ENCODE data around the gene HSD17B8.
A peak's percentile ranks its signal among the peaks of the same experiment; 100 is the strongest.
"Not testable (repeated sequence)": the region's sequence is repeated elsewhere in the genome, so short reads cannot be mapped to it uniquely, and the experiment has no call there.

The HSD17B8 gene

DNA sequence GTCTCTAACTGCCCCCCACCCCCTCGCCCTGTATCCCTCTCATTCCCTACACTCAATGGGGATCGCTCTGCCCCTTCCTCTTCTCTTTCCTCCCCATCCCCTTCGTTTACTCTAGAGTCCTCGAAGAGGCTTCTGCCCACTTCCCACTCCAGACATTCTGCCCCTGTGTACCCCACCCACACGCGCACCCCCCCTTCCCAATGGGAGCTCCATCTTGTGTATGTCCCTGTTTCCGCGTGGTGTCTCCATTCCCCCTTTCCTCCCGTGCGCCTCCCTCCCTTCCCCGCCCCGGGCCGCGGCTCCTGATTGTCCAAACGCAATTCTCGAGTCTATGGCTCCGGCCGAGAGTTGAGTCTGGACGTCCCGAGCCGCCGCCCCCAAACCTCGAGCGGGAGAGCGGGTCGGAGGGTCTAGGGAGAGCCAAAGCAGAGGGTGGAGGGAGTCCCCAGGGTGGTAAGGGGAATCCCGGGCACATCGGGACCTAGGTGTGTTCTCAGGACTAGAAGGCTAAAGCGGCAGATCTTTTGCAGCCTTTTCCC lies 3.2 kb downstream of the HSD17B8 start:
- no peak for DNase-seq

DNA sequence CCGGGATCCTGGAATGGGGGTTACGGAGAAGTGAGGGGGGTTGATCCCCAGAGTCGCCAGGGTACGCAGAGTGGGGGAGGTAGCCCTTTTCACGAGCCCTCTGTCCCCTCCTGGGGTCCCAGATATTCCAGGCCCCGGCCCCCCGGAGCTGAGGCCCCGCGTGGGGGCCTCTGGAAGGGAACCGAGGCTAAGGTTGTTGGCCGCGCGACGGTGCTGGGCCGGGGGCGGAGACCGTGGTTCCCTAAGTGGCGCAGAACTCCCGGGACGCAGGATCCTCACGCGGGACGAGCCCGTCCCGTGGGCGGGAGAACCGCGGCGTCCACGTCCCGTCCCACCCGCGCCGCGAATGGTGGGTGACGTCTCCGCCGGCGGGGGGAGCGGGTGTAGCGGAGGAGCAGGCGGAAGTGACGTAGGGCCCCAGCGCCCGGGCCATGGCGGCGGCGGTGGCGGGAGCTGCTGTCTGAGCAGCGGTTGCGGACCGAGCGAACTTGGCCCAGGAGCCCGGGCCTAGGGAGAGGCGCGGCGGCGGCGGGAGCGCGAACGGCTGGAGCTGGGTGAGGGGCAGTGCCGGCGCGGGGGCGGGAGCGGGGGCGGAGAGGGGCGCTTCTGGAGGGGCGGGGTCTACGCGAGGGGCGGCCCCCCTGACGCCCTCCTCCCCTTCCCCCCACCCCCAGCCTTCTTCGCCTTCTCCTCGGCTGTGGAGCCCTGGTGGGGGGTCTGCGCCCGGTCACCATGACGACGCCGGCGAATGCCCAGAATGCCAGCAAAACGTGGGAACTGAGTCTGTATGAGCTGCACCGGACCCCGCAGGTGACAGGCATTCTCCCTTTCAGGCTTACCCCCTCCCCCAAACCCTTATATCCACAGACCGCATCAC lies 3.9 kb downstream of the HSD17B8 start, which contains the start of gene RING1:
TSS of gene RING1 (plus strand) at position 410 of the 877 bp plus-strand sequence. CDS start at position 733, 323 bp downstream.
- DNase-seq = peak; percentile 18

DNA sequence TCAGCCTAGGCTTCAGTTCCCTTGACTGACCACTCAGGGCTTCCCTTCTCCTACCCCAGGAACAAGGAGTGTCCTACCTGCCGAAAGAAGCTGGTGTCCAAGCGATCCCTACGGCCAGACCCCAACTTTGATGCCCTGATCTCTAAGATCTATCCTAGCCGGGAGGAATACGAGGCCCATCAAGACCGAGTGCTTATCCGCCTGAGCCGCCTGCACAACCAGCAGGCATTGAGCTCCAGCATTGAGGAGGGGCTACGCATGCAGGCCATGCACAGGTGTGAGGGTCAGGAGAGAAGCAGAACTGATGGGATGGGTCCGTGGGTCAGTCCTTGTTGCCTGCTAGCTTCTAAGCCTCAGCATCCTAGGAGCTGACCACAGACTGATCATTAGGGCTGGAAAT lies 5.4 kb downstream of the HSD17B8 start:
- DNase-seq = no peak

DNA sequence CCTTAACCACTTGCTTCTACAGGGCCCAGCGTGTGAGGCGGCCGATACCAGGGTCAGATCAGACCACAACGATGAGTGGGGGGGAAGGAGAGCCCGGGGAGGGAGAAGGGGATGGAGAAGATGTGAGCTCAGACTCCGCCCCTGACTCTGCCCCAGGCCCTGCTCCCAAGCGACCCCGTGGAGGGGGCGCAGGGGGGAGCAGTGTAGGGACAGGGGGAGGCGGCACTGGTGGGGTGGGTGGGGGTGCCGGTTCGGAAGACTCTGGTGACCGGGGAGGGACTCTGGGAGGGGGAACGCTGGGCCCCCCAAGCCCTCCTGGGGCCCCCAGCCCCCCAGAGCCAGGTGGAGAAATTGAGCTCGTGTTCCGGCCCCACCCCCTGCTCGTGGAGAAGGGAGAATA lies 6.7 kb downstream of the HSD17B8 start:
- no peak for DNase-seq

DNA sequence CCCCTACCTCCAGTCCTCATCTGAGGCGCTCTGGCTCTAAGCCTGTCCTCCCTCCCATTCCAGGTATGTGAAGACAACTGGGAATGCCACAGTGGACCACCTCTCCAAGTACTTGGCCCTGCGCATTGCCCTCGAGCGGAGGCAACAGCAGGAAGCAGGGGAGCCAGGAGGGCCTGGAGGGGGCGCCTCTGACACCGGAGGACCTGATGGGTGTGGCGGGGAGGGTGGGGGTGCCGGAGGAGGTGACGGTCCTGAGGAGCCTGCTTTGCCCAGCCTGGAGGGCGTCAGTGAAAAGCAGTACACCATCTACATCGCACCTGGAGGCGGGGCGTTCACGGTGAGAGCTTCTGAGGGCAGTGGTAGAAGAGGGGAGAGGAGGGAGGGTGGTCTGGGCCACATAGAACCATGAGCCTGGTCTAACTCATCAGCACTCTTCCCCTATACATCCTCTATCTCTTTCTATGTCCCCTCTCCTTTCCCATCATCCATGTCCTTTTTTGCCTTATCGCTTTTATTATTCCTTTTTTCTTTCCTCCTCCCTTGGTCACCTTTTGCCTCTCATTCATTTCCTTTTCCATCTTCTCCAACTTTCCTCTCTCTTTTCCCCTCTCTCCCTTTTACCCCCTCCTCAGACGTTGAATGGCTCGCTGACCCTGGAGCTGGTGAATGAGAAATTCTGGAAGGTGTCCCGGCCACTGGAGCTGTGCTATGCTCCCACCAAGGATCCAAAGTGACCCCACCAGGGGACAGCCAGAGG lies 7.4 kb downstream of the HSD17B8 start:
- DNase-seq = no peak

DNA sequence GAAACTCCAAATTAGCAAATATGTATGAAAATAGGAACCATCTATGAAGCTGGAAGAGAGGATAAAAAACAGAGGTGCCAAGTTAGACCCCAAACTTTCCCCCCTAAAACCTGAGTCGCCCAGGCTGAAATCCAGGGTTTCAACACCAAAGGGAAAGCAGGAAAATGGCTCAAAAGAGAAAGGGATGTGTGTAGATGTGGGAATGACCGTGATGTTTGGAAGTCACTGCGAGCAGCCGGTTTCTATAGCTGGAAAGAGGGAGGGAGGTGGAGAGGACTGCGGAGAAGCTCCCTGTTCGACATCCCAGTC lies 8.4 kb downstream of the HSD17B8 start:
- no peak for DNase-seq

DNA sequence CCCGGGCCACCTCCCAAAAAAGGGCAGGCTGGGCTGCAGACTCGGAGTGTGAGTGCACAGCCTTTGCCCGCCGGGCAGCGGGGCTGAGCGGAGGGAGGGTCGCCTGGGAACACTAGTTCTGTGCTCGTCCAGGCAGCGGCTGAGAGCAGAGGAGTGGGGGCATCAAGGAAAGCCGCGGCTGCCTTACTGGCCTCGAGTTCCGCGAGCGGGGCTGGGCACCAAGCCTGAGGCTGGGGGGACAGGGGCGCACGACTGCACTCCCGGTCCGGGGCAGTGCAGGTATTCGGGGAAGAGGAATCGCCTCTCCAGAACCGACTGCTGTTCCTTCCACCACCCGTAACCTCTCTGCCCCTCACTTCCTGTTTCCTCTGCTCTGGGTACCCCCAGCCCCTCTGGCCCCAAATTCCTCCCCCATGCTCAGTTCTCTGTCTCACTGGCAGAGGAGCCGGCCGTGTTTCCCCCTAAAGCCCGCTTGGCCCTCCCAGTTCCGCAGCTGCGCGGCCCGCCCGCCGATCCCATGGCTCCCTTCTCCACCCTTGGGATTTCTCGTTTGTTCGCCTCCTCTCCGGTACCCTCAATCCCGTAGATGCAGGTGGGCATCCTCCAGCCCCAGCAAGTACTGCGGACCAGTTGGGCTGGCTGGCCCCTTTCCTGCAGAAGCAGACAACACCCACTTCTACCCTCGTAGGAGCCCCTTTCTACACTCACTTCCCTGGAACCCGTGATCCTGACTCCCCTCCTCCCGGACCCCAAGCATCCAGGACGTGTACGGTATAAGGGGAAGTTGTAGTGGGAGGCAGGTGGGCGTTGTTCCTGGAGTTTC lies 8.9 kb downstream of the HSD17B8 start:
- DNase-seq = no peak

DNA sequence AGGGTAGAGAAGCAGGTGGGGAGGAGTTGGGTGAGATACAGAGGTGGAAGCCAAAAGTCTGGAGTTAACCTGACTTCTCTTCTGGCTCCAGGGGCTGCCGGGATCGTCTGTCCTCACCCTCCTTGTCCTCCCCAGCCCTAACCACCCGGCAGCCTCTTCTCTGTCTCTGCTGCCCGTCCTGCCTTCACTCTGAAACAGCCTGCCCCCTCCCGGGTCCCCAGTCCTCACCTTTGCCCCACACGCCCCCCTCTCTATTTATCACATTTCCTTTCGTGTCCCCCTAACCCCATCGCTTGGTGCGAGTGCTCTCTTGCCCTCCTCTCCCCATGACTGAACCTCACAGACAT lies 9.5 kb downstream of the HSD17B8 start:
- no peak for DNase-seq

DNA sequence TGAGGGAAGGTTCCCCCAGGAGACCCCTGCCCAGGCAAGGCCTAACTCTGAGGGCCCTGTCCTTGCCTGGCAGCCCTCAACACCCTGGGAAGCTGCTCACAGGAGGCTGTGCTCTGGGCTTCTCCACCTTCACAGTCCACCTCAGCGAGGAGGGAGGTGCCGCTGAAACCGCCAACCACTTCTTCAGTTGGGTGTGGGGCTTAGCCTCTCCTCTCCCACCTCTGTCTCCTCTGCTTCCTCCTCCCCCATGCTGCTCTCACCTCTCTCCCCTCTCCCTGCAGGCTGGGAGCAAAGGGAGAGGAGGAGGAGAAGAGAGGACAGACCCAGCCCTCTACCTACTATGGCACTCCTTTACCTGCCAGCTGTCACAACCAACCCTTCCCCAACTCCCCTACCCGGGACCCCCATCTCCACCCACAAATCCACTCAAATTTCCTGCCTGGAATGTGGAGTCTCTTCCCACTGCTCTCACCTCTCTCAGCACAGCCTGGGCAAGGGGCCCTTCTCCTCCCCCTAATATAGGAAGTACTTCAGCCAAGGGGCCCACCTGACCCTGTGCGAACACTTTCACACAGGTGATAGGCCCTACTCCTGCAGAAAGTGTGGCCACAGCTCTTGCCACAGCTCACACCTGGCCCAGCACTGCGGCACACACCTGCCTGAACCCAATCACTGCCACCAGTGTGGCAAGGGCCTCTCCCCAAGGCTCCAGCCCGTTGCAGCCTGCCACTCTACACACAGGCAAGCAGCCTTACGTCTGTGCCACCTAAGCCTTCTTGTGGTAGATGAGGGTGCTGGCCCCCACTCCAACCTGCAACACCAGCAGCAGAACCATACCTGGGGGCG lies 11.0 kb downstream of the HSD17B8 start:
- DNase-seq = no peak

DNA sequence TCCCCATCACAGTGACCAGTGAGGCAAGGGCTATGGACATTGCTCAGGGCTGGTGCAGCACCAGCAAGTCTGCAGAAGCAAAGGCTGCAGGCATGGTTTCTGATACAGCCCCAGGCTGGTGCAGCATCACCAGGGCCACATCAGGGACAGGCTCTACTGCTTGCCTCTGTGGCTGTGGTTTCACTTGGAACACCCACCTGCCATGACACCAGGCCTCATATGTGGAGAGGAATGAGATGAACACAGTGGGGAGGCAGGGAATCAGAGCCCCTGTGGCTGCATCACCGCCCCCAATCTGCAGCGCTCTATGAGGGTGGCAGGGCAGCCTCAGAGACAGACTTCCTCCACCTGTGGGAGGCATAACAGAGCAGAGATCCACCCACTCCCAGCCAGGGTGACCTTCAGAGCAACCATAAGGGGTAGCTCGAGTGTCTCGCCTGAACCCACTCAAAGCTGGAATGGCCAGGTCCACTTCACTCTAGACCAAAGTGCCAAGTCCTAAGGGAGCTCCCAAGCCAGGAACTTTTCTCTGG lies 11.7 kb downstream of the HSD17B8 start:
- no peak for DNase-seq

DNA sequence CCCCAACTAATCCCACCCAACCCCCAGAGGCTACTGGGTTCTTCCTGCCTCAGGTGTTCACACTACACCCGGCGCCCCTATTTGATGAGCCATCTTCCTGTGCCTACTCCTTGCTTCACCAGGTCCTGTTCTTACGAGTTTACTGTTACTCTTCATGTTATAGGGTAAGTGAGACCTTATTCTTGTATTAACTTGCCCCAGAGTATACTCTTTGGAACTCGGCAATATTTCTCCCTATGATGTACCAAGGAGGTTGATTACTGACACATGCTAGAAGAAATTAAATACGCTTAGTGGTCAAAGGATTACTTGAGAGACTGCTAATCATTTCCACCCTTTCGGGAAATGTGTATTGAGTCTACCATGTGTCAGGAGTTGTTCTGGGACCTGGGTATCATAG lies 12.8 kb downstream of the HSD17B8 start:
- DNase-seq = no peak

DNA sequence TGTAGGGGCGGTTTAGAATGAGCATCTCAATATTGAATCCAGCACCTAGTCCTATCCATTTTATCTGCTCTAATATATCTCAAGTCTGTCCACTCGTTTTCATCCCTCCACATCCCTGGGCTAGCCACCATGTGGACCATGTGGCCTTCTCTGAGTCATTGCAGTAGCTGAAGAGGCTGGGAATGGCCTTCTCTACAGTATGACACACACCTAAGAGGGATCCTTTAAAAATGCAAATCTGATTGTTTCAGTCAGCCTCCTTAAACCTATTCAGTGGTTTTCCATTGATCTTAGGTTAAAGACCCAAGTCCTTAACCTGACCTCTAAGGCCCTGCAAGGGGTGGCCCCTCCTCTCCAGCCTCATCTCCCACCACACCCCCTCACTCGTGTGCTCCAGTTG lies 13.2 kb downstream of the HSD17B8 start:
- no peak for DNase-seq

DNA sequence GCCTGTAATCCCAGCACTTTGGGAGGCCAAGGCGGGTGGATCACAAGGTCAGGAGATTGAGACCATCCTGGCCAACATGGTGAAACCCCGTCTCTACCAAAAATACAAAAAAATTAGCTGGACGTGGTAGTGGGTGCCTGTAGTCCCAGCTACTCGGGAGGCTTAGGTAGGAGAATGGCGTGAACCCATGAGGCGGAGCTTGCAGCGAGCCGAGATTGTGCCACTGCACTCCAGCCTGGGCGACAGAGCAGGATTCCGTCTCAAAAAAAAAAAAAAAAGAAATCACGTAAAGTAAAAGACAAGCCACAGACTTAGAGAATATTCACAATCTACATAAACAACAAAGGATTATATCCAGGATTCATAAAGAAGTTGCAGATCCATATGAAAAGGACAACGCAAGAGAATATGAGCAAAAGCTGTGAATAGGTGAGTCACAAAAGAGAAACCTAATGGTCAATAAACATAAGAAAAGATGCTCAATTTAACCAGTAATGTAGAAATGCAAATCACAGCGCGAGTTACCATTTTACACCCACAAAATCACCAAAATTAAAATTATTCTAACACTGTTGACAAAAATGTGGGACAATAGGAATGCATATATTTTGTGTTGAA lies 22.2 kb downstream of the HSD17B8 start:
- not testable (repeated sequence) for DNase-seq

DNA sequence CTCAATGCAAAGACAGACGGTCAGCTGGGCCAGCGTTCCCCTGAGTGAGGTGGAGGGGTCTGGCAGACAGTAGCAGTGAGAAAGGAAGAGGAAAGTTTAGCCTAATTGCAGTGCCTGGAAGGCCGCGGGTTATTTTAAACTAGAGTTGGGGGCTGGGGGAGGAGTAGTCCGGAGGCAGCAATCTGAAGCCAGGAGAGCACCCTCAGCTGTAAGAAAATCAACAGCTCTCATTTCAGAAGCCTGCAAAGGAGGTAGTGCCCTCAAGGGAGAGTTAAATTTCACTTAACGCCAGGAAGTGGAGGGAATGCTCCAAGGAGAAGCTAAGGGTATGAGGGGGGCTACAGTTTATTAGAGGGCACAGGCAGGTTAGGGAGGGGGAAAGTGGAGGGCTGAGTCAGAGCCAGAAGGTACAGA lies 30.8 kb downstream of the HSD17B8 start:
- DNase-seq = no peak

DNA sequence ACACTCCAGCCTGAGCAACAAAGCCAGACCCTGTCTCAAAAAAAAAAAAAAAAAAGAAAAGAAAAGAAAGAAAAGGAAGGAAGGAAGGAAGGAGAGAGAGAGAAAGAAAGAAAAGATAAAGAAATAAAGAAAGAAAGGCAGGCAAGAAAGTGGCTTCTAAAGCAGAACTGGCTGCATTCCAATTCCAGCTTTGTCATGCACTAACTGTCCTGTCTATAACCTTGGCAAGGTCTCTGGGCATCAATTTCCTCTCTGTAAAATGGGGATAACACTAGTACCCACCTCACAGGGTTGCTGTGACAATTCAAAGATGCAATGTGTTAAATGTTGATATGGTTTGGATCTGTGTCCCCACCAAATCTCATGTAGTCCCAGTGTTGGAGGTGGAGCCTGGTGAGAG lies 31.9 kb downstream of the HSD17B8 start:
- no peak for DNase-seq

DNA sequence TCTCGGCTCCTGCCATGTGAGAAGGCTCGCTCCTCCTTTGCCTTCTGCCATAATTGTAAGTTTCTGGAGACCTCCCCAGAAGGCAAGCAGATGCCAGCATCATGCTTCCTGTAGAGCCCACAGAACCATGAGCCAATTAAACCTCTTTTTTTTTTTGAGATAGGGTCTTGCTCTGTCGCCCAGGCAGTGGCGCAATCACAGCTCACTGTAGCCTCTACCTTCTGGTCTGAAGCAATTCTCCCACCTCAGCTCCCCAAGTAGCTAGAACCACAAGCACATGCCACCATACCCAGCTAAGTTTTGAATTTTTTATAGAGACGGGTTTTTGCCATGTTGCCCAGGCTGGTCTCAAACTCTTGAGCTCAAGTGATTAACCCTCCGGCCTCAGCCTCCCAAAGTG lies 32.4 kb downstream of the HSD17B8 start:
- no peak for DNase-seq

DNA sequence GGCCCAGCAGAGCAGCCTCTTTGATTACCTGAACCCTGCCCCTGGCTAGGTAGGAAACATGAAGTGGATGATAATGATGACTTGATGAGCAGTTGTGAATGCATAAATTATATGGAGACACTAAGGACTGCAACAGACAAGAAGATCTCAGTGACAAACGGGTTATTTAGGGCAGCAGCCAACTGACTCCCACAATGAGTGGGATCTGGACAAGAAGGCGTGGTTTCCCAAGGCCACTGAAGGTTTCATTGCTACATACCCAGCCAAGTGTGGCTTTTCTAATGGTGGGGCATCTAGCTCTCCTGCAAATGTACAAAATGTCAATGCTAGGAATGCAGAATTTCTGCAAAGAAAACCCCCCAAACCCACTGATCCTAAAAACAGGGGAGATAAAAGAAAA lies 33.3 kb downstream of the HSD17B8 start:
- DNase-seq = no peak

DNA sequence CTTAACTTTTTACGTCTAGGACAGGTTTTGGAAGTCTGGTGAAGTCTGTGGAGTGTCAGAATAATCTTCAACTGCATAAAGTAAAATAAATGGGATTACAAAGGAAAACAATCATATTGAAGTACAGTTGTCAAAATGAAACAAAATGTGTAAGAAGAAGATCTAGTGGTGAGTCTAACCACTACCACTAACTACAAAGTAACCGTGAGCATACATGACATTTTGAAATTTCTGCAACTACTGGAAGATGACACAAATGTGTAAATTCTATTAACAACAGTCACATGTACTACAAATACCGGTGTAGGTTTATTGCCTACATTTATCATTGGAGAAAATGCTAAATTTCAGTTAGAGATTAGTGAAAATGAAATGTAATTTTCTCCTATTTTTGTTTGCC lies 37.5 kb downstream of the HSD17B8 start:
- DNase-seq = no peak

DNA sequence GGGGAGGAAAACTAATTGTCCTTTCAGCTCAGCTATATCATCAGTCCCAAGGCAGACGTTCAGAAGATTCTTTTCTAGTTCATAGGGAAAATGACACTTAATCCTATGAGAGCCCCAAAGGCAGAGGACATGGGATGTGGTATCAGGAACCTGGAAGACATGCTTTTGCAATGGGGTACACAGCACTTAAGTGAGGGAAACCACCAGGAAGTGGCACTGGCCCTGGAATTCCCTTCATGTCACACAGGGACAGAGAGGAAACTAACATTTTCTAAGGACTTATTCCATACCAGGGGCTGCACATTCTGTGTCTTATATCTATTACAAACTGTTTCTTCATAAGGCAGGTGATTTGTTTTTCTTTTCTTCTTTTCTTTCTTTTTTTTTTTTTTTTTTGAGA lies 39.0 kb downstream of the HSD17B8 start:
- DNase-seq = no peak

DNA sequence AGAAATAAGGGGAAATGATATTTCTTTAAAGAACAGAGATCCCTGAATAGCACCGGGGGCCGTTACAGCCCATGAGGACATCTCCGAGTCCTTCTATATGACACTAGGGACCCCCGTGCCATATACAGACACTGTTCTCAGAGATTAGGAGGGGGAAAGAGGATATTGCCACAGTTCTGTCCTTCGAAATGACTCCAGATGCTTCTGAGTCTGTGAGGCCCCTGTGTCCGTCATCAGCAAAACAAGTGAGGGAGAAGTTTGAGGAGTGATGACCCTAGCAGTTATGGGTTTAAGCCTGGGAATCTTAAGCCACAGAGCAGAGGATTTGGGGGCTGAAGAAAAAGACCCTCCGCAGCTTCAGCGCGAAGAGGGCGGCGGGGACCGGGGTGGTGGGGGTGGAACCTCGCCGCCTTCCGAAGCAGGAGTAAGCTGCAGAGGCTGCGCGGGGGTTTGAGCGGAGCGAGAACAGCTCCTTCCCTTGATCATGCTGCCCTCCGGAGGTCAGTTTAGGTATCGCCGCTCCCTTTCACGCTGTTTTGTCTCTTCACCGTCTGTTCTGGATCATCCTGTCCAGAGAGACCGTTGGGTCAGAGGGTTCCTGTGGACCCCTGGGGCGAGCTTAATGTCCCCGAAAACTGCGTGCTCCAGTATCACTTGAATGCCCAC lies 43.7 kb downstream of the HSD17B8 start:
- DNase-seq = peak; percentile 89

DNA sequence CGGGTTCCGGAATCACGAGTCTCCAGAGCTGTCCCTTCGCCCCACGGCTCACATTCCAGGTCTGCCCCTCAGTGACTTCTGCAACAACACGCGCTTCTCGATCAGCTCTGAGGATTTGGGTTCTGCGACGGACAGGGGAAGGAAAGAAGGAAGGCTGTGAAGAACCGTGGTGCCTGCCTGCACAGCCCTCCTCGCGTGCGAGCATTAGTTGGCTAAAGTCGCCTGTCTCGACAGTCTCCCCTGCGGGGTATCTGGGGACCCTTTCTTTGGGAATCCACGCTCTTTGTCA lies 44.1 kb downstream of the HSD17B8 start:
- peak; percentile 35 for DNase-seq
